Neural crest cell (in vitro differentiated cells): Measurements from ENCODE around the gene DNAAF9. TPM values are rescaled to one million over a fixed set of nuclear protein-coding genes. Genes with fewer than 3 reads are reported as not detected.

ENCODE experiments used
- DNase-seq: peaks from one replicate; pipeline ENCODE4 v3.0.0; 2021; ENCODE audit warnings: low read depth, mixed read lengths, low spot score
- H3K27ac Mint-ChIP-seq: one replicate; pipeline ENCODE4 v1.8.0; 2021; ENCODE audit warnings: mild to moderate bottlenecking, mixed read lengths; ENCODE audit not compliant: unreplicated experiment
- H3K27me3 Mint-ChIP-seq: 2 replicates; pipeline ENCODE4 v1.8.0; 2021; ENCODE audit warnings: low read depth, mild to moderate bottlenecking, mixed read lengths
- H3K36me3 Mint-ChIP-seq: 2 replicates; pipeline ENCODE4 v1.8.0; 2021; ENCODE audit warnings: low read depth, mild to moderate bottlenecking, mixed read lengths
- H3K4me1 Mint-ChIP-seq: 2 replicates; pipeline ENCODE4 v1.8.0; 2021; ENCODE audit warnings: mixed read lengths
- H3K4me3 Mint-ChIP-seq: one replicate; pipeline ENCODE4 v1.8.0; 2021; ENCODE audit warnings: mild to moderate bottlenecking, mixed read lengths
- H3K9me3 Mint-ChIP-seq: 2 replicates; pipeline ENCODE4 v1.8.0; 2021; ENCODE audit warnings: mixed read lengths
- CTCF ChIP-seq: fragments of 200-600 bp; sonication (generic); conservative IDR thresholded peaks from 2 replicates; pipeline ENCODE4 v1.5.0; 2021; ENCODE audit warnings: antibody characterized with exemption, mild to moderate bottlenecking
- total RNA-seq: library from RNA; stranded (reverse); gene quantifications from 2 replicates; pipeline ENCODE4 v1.2.1, GENCODE V29; 2021

The DNAAF9 gene
- total RNA-seq, 1 donor from 2014 or later = 13.2 TPM

GRCh38 chr20:3405139-3405538, 2.3 kb downstream of the DNAAF9 start:
- H3K4me1 Mint-ChIP-seq = peaks cover 28% of the 10 kb centered on the region
- no peaks in the 10 kb centered on the region for H3K9me3 Mint-ChIP-seq
- no peaks in the 10 kb centered on the region for H3K27me3 Mint-ChIP-seq
- no peak for DNase-seq
- H3K4me3 Mint-ChIP-seq = peak overlapping the region; percentile 90
- no peak for TF ChIP-seq CTCF
- H3K36me3 Mint-ChIP-seq = no peaks in the 10 kb centered on the region
- H3K27ac Mint-ChIP-seq = no peak overlapping the region

- Mint-ChIP-seq H3K27ac (no peak overlapping the region), H3K27me3 (no peaks in the 10 kb centered on the region), H3K4me1 (peaks cover 28% of the 10 kb centered on the region), H3K9me3 (no peaks in the 10 kb centered on the region), H3K4me3 (peak overlapping the region; percentile 90), H3K36me3 (no peaks in the 10 kb centered on the region)
- no peak for TF ChIP-seq CTCF
- DNase-seq = no peak
Observed at GRCh38 chr20:3404402-3404801, 3.1 kb downstream of the DNAAF9 start.

- H3K4me3 Mint-ChIP-seq = no peak overlapping the region
- no peaks in the 10 kb centered on the region for H3K36me3 Mint-ChIP-seq
- no peaks in the 10 kb centered on the region for H3K27me3 Mint-ChIP-seq
- no peak for DNase-seq
- TF ChIP-seq CTCF = no peak
- H3K27ac Mint-ChIP-seq = no peak overlapping the region
- no peaks in the 10 kb centered on the region for H3K9me3 Mint-ChIP-seq
- peaks cover 27% of the 10 kb centered on the region for H3K4me1 Mint-ChIP-seq
Observed at GRCh38 chr20:3403741-3404140, 3.7 kb downstream of the DNAAF9 start.

- no peak for DNase-seq
- Mint-ChIP-seq H3K4me3 (peak overlapping the region; percentile 42), H3K36me3 (no peaks in the 10 kb centered on the region), H3K4me1 (peaks cover 19% of the 10 kb centered on the region), H3K27me3 (no peaks in the 10 kb centered on the region), H3K27ac (no peak overlapping the region), H3K9me3 (no peaks in the 10 kb centered on the region)
- no peak for TF ChIP-seq CTCF
Observed at GRCh38 chr20:3402453-3402852, 5.0 kb downstream of the DNAAF9 start.

- no peak for TF ChIP-seq CTCF
- DNase-seq = no peak
- Mint-ChIP-seq H3K27me3 (no peaks in the 10 kb centered on the region), H3K4me1 (peaks cover 3% of the 10 kb centered on the region), H3K36me3 (no peaks in the 10 kb centered on the region), H3K27ac (no peak overlapping the region), H3K4me3 (no peak overlapping the region), H3K9me3 (peaks cover 3% of the 10 kb centered on the region)
Observed at GRCh38 chr20:3400260-3401155, 7.0 kb downstream of the DNAAF9 start.
